Stimulated activated CD8-positive, alpha-beta memory T cell treated with anti-CD3 and anti-CD28 coated beads, Interleukin-12 subunit alpha, Interleukin-12 subunit beta, amount 100 ng/mL, for 1 hour (primary cell): Measurements from ENCODE around the gene CALML6.

Experiments
- DNase-seq: peaks from one replicate; pipeline ENCODE4 v3.0.0-alpha.2; 2020; ENCODE audit warnings: low read depth

CALML6 gene

DNA sequence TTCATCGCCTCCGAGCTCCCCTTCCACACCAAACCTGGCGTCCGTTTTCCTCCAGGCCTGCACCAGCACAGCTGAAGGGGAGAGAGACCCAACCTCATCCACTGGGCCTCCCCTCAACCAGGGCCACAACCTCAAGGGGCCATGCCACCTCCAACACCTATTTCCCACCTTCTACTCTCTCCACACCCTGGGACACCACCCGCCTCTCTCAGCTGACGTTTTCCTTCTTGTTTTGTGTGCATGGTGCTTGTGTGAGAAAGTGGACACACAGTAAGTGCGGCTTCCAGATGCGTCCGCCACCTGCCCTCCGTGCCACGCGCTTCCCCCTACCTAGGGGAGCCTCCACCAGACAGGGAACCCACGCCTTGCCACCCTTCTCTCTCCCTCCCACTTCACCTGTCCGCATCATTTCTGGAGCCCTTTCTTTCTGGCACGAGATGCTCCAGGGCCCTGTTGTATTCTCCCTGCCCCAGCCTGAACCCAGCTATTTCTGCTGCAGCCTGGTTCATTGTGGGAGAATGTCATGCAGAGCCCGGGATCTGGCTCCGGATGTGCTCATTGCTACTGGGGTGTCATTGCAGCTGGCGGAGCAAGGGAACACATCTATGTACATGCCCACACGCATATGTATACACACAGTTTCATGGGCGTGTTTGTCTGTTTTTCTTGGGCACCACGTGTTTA, 22.8 kb upstream of the CALML6 start:
- no peak for DNase-seq

DNA sequence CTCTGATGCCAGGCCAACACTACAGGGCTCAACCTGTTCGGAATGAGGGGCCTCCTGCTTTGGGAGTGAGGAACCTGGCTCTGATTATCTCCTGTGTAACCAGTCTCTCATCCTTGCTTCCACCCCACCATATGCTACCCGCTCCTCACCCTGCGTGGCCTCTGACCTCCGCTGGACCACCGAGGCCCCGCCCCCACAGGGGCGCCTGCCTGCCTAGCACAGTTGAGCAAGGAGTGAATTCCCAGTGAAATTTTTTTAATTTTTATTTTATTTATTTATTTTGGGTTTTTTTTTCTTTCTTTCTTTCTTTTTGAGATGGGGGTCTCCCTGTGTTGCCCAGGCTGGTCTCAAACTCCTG, 22.3 kb upstream of the CALML6 start:
- DNase-seq: no peak

DNA sequence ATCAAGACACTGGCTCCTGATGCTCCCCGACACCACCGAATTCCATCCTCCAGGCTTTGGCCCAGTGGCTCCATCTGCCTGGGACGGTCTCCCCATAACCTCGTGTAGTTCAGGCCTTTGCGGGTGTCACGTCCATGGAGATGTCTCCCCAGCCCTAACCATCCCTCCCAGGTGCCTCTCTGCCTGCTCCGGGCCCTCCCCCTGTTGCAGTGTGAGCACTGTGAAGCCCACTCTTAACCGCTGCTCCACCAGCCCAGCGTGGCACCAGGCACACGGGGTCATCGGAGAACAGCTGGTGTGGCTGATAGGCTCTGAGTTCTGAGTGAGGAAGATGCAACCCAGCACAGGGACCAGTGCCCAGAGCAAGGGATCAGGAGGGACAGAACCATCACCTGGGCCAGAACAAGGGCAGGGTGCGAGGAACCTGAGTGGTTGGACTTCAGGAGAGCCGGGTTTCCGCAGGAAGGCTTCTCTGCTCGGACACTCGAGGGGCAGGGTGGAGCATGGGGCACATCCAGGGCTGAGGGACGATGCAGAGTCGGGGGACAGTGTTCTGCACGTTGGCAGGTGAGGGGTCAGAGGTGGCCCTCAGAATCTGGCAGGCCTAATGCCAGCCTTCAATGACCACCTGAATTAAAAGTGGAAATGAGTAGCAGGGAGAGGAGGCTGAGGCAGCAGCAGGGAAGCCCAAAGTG, 21.6 kb upstream of the CALML6 start:
- no peak for DNase-seq

DNA sequence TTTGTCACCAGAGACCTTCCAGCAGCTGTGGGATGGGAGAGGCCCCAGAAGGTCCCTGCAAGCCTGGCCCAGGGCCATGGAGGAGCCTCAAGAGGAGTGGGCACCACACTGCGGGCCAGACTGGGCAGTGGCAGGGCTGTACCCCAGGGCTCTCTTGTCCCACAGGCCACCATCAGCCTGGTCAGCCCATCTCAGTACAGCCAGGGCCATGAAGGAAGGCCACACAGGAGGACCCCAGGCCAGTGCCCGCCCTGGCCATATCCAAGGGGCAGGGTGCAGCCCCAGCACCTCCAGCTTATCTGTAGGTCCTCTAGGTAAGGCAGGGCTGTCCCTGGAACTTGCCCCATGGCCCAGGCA, 21.1 kb upstream of the CALML6 start:
- no peak for DNase-seq

DNA sequence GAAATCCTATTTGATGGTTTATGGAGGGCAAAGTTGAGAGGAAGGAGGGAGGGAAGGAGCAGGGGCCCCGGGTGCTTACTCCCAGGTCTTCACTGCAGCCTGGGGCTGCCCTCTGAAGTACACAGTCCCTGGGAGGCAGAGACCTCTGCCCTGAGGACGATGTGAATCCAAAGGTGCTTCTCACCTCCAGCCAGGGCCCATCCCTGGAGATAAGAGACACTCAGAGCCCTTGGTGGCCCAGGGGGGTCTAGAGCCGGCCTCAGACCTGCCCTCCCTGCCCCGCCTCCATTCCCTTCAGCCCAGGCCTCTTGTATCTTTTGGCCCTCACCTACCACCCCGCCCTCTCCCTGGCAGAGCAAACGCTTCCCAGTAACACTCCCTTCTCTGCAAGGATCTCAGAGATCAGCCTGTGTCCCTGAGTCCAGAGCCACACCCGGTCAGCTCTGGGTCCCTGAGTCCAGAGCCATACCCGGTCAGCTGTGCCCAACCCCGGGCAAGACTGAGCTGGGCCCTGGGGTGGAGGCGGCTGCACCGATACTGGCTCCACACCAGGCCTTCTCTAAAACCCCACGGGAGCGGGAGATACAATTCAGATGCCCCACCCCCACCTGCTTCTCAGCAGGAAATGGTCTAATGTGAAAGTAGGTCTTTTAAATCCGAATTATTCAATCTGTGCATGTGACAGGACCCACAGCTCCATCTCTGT, 20.6 kb upstream of the CALML6 start:
- no peak for DNase-seq

DNA sequence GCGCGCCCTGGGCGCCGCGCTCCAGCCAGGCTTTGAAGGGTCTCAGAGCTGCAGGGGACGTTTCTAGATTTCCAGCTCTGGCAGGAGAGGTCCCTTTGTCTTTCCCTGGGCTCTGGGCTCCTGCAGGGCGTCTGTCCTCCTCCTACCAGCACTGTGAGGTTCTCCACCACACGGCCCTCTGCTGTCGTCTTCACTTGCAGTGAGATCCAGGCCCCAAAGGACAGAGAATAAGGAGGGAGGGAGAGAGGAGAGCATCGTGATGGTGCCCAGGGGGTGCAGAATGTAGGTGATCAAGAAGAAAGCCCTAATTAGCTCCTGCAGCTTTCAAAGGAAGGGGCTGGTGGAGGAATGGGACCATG, 20.0 kb upstream of the CALML6 start:
- DNase-seq: no peak

DNA sequence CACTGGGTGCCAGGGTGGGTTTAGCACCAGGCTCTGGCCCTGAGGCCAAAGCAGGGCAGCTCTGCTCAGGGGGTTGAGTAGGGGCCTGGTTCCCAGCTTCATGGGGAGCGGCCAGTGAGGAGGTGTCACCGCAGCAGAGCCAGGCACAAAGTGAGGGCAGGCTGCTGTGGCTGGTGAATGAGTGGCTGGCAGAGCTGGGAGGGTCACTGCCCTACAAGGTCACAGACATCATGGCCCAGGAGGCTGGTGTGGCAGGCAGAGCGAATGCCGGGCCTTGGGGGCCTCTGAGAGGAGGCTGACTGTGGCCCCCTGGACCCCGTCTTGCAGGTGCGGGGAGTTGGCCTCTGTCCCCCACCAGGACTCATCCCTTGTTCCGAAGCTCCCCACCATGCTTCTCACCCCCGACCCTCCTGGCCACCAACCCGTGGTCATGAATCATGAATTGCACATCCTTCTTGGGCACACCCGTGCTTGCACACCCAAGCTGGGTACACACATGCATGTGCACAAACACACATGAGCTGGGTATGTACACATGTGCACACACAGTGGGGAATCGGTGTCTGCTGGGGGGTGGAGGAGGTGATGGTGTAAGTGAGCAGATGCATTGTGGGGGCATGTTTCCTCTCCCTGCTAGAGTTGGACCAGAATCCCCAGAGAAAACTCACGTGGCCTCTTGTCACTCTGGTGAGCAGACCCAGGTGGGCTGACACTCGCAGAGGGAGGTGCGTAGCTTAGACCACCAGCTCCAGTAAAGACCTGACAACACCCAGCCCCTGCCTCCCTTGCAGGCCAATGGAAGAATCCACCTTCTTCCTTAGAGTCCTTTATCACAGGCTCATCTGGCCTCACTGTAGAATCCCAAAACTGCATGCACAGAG, 19.4 kb upstream of the CALML6 start:
- DNase-seq: no peak

DNA sequence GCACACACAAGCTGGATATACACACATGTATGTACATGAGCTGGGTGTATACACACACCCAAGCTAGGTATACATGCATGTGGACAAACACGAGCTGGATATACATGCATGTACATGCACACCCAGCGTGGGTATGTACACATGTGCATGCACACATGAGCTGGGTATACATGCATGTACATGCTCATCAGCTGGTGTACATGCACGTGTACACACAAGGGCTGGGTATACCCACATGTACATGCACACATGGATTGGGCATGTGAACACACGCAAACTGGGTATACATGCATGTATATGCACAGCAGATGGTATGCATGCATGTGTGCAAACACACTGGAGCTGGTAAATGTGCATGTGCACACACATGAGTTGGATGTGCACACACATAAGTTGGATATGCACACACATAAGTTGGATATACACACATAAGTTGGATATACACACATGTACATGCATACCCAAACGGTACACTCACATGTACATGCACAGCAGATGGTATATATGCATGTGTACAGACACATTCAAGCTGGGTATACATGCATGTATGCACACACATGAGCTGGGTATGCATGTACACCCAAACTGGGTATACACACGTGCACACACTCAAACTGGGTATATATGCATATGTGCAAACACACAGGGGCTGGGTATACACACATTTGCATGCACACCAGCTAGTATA, 16.7 kb upstream of the CALML6 start:
- no peak for DNase-seq

DNA sequence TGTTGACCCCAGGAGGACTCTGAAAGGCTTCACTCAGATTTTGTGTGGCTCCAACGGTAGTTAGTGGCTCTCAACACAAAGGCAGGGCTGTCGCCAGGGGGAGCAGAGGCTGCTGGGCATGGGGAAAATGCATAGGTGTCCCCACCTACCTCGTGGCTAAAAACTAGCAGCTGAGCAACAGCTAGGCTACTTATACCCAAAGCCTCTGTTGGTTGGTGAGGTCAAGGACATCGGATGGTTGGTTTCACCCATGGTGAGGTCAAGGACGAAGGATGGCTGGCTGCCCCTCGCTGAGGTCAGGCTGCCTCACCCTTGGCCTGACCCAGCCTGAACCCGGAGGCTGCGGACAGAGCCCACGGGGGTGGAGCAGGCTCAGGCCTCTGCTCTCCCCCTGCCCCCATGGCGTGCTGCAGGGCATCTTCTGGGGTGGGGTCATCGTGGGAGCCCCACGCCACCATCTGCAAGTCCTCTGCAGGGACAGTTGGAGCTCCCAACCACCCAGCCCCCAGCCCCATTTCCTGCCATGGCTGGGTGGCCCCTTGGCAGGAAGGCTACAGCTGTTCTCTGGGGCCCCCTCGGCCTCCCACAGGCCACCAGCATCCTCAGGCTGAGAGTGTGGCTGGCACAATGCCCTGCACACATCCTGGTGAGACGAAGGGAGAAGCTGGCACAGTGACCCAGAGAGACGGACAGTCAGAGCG, 15.6 kb upstream of the CALML6 start:
- DNase-seq: no peak

DNA sequence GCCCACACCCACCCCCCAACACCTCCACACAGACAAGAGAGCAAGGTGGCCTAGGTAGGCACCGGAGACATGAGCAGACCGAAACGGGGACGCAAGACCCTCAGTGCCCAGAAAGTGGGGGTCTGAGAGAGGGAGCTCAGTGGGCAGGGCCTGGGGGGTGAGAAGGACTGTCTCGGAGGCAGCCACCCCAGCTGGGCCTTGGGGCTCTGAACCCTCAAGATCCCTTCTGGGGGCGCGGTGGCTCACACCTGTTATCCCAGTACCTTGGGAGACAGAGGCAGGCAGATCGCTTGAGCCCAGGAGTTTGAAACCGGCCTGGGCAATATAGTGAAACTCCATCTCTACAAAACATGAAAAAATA, 15.1 kb upstream of the CALML6 start:
- no peak for DNase-seq

DNA sequence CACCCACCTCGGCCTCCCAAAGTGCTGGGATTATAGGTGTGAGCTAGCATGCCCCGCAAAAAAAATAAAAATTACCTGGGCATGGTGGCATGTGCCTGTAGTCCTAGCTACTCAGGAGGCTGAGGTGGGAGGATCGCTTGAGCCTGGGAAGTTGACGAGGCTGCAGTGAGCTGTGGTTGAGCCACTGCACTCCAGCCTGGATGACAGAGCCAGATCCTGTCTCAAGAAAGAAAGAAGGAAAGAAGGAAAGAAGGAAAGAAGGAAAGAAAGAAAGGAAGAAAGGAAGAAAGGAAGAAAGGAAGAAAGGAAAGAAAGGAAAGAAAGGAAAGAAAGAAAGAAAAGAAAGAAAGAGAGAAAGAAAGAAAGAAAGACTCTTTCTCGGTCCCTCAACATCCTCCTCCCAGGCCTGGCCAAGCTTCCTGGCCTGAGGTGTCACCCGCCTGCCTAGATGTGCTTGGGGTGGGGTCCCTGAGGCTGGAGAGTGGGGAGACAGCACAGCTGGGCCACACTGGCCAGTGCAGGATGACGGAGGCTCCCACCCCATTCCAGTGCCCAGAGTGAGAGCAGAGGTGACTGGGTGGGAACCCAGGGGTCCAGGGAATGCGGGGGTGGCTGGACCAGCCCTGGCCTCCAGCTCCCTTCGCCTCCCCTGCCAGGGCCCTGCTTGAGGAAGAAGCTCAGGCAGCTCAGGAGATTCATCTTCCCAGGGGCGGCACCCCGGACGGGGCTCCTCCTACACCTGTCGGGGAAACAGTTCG, 14.0 kb upstream of the CALML6 start:
- DNase-seq: no peak

DNA sequence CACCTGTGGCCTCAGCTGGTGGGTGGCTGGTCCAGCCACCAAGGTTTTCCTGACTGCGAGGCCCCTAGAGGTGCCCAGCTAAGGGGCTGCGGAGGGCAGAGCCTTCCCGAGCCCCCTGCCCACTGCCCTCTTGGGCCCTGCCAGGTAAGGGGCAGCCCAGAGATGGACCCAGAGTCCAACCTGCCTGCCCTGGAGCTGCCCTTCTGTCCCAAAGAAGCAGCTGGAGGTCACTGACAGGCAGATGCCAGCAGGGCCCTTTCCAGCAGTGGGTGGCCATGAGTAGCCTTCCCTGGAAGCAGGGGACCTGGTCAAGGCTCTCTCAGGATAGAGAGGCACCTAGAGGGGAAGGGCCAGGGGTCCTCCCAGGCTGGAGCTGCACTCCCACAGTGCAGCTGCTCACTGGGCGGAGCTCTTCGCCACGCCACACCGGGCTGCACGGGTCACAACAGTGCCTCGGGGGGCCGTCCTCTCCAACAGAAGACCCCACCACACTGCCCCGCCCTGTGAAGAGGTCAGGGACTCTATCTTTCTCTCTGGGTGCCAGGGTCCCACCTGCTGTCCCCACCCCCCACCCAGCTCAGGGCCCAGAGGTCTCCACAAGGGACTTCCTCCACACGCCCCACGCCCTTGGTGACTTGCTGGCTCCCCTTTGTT, 13.3 kb upstream of the CALML6 start:
- DNase-seq: no peak

DNA sequence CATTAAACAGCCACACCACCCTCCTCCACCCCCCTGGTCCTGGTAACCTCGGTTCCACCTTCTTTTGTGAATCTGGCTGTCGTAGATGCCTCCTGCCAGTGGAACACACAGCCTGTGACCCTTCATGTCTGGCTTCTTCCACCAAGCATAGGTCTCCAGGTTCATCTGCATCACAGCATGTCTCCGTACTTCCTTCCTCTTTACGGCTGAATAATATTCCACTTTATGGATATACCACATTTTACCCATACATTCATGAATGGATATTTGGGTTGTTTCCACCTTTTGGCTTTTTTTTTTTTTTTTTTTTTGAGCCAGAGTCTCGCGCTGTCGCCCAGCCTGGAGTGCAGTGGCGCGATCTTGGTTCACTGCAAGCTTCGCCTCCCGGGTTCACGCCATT, 11.8 kb upstream of the CALML6 start:
- no peak for DNase-seq

DNA sequence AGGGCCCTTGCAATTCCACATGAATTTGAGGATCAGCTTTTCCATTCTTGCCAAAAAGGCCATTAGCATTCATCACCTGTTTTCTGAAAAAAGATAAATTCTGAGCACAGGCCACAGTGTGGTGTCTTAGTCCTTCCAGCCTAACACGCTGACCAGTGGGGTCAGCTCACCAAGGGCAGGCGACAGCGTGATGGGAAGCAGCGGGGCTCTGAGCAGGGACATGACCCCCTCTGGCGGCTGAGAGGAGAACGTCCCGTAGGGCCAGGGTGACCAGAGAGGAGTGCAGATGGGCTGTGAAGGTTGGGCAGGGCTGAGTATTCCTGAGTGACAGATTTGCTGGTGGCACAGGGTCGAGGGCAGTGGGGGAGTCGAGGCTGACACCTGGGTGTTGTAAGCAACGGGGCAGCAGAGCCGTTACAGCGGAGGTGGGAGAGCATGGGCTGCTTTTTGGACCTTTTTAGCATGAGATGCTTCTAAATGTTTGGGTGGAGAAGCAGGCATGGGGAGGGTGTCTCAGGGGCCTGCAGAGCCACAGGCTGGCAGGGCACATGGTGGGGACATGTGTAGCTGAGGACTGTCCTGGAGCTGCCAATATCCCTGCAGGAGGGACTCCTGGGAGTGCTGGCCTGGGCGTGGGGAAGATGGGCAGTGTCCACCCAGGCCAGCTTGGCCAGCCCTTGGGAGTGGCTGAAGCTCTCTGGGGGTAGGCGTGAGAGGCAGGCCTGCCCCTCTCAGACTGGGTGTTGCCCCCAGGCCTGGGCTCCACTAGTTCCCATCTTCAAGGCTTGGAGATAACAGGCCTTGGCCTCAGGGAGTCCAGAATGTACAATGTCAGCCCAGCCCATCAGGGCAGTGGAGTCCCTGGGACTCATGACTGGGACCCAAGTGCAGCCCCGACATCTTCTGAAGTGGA, 8.6 kb upstream of the CALML6 start:
- peak; percentile 50 for DNase-seq

DNA sequence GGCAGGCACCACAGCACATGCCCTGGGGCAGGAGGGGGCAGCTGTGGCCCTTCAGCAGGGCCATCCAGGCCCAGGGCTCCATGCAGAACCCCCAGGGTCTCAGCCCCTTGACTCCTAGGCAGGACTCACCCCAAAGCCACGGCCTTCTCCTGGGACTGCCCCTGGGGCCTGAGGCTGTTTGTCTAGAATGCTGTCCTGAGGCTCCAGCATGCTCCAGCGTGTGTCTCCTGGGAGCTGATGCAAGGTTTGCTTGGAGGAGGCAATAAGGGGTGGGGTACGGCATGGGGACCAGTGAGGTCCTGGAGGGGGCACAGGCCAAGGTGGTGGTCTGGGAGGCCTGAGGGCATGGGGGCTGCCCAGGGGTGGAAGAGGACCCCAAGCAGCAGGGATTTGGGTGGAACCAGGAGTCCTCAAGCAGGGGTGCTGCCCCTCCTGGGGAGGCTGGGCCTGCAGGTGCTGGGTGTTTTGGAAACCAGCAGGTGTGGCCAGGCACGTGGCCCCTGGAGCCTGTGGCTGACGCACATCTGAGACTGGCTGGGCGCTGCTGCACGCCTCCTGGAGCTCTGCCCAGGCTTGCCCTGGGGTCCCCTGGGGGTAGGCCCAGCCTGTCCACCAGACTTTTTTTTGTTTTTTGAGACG, 7.8 kb upstream of the CALML6 start:
- no peak for DNase-seq

DNA sequence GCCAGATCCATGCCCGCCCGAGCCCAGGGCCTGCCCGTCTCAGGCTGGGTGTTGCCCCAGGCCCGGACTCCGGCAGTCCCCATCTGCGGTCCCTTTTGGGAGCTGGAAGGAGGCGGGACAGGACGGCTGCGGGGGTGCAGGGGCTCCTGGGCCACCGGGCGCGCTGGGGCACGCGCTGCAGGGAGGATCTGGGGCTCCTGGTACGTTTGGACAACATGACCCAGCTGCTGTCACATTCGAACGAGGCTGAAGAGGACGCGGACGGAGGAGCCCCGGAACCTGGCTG, 6.6 kb upstream of the CALML6 start:
- no peak for DNase-seq

DNA sequence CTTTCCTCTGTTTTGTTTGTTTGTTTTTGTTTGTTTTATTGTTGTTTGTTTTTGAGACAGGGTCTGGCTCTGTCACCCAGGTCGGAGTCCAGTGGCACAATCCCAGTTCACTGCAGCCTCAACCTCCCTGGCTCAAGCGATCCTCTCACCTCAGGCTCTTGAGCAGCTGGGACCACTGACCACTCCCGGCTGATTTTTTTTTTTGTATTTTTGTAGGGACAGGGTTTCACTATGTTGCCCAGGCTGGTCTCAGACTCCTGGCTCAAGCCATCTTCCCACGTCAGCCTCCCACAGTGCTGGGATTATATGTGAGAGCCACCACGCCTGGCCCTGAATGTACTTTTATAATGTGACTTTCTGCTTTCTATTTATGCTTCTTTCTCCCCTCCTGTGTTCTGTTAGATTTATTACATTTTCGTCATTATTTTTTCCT, 5.0 kb upstream of the CALML6 start:
- DNase-seq: no peak

DNA sequence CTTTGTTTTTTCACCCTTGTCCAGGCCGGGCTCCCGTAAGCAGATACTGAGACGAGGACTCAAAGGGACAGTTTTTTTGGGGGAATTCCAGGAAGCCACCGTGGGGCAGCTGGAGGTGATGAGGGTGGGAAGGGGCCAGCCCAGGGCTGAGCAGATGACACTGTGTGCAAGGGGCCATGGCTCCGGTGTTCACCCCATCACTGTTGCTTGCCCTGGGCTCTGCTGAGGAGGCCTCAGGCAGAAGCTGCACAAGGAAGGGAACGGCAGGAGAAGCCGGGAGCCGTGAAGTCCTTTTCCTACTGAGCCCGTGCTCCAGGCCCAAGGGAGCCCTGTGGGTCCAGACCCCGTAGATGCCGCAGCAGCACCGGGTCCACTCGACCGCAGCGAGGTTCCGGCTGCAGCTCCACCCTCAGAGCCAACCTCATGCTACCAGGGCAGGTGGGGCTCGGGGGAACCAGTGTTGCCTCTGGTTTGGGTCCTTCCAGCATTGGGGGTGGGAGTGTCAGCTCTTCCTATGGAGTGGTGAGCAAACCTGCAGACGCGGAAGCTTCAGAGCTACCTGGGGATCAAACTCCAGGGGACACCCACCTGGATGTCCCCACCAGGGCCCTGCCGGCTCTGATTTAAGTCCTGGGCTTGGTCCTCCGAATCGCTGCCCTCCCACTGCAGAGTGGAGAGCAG, 4.3 kb upstream of the CALML6 start:
- no peak for DNase-seq
